ENCODE data around the gene MYEOV.

Gene MYEOV

DNA sequence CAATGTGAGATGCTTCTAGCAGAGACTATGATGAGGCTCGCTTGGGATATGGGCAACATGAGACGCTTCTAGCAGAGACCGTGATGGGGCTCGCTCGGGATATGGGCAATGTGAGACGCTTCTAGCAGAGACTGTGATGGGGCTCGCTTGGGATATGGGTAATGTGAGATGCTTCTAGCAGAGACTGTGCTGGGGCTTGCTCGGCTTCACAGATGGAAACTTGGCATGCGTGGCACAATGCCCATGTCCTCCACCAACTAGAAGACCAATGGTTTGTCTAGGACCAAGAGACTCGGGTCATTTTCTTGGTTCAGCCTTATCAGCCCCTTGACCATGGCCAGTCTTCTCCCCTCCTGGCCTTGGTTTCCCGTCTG lies 7.1 kb downstream of the MYEOV start:
- DNase-seq (ENCODE audit: low read depth in 2 of 2, low spot score in 1 of 2) = no peak

DNA sequence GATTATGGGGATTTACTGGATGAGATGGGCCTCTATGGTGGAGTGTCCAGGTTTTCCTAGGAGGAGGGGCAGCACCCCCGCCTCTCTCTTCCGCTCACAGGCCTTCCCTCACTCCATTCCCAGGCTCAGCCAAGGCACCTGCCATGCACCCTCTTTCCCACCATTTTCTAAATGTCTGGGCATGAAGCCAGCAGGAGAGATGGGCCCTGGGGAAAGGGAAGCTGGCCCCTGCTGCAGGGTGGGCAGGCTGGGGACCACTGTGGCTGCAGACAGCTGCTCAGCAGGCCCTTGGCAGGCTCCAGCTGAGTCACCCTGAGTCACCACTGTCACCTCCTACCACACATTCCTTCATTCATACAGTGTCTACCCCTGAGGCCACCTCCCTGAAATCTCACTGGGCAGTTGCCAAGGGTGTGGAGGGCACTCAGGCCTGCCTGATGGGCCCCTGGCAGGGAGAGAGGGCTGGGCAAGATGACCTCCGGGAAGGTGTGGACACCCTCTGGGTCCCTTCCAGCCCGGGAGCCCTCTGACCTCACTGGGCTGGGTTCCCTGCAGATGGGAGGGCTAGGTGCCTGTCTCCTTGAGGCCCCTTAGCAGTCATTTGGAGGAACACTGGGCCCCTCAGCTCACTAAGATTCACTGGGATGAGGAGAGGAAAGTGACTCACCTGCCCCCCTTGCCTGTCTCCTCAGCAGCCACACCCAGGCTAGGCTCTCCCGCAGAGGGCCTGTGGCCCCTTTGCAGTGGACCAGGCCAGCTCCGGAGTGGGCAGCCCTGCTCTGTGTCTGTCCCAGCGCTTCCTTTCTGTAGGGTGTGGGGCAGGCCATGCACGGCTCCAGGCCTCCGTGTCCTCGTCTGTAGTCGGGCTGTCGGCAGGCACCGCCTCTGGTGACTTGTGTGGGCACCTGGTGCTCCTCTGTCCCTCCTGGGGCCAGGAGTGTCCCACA lies 7.8 kb downstream of the MYEOV start:
- DNase-seq (ENCODE audit: low read depth in 2 of 2, low spot score in 1 of 2) = no peak

DNA sequence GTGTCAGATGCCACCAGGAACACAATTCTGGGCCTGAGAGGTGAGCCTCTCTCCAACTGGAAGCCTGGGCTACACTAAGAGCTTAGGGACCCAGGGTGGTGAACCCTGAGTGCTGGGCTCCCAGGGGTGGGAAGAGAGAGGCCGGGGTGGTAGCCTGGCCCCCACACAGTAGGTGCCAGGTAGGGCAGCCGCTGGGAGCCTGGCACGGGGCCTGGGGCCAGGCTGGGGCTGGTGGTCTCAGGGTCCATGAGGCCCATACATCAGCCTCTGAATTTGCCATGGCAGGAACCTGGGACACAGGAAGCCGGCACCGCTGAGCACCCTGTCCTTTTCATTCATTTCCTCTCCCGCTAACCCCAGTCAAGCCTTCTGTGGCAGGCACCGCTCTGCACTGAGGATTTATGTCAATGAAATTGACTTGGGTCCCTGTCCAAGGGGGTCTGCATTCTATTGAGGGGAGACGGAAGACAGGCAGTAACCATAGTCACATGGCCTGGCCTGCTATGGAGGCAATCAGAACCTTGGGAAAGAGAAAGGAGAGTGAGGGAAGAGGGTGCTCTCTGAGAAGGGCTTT lies 8.6 kb downstream of the MYEOV start:
- DNase-seq (ENCODE audit: low read depth in 2 of 2, low spot score in 1 of 2) = no peak

DNA sequence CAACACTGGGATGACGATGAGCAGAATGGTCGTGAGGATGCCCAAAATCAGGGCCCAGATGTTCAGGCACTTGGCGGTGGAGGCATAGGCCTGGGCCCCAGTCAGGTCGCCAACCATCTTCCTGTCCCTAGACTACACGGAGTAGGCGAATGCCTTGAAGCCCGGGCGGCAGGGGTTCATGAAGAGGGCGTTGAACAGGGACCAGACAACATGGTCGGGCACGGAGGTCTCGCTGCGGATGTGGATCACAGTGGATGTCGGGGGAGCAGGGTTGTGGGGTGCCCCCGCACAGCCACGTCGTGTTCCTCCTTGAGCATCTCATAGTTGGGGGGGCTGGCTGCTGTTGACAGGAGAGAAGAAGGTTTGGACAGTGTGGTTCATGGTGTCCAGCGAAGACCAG lies 9.5 kb downstream of the MYEOV start:
- no peak for DNase-seq (ENCODE audit: low read depth in 2 of 2, low spot score in 1 of 2)

DNA sequence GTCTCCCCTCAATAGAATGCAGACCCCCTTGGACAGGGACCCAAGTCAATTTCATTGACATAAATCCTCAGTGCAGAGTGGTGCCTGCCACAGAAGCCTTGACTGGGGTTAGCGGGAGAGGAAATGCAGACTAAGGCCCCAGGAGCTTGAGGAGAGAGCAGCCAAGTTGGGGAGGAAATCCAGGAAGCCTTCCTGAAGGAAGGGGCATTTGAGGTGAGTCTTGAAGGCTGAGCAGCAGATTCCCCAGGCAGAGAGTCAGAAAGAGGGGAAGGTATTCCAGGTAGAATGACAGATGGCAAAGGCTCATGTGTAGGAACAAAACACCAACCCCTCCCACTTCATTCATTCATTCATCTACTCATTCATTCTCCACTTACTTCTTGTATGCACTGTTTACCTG lies 10.3 kb downstream of the MYEOV start:
- no peak for DNase-seq (ENCODE audit: low read depth in 2 of 2, low spot score in 1 of 2)

DNA sequence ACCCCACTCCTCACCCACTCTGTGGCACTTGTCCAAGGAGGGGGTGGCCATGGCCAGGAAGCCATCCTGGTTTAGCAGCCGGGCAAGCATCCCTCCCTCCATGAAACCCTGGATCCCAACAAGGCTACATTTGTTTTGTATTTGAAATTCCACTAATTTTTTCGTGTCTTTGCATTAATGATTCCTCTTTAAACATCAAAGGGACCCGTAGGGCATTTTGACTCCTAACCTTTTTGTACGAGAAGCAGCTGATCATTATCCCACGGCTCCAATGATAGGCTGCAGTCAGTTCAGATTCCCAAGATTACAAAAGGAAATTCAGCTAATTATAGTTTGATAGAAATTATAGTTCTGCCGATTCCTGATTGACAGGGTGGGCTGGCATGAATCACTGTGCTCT lies 10.7 kb downstream of the MYEOV start:
- no peak for DNase-seq (ENCODE audit: low read depth in 2 of 2, low spot score in 1 of 2)

DNA sequence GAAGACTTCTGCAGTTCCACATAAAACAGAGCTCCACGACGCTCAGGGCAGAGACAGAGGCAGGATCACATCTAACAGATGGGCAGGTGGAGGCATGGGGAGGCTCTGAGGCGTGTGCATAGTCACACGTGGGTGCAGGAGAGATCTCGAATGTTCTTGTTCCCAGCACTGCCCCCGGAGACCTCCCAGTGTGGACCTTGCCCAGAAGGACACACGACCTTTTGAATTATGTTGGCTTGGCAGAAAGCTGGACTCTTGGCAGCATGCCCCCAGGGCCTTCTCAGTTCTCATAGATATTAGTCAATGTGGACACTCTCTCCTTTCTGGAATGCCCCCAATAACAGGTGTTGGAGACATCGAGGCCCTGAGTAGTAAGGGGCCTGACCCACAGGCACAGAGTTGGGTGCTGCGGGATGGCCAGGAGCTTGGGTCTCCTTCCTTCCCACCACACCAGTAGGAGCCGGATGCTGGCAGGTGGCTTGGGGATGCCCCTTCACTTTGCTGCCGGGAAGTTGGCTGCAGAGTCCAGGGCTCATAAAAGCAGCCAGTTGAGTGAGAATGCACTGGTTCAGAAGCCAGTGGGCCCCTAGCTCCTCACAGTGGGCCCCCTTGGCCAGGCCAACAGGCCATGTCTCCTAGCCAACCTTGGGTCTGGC lies 12.1 kb downstream of the MYEOV start:
- DNase-seq (ENCODE audit: low read depth in 2 of 2, low spot score in 1 of 2) = no peak

DNA sequence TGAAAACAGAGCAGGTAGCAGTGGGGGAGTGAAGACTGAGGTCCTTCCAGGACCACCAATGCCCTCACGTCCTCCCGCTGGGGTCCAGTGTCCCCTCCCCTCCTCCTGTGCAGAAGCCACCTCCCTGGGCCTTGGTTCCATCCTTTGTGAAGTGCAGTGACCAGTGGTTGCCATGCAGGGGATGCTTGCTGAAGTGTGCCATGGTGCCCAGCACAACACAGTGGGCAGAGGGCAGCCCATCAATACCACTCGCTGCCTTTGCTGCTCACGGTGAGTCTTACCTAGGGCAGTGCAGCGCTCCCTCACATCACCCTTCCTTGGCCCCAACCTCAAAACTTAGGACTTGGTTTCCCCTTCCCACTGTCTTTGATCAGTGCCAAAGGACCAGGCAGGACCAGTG lies 12.9 kb downstream of the MYEOV start:
- DNase-seq (ENCODE audit: low read depth in 2 of 2, low spot score in 1 of 2) = no peak

DNA sequence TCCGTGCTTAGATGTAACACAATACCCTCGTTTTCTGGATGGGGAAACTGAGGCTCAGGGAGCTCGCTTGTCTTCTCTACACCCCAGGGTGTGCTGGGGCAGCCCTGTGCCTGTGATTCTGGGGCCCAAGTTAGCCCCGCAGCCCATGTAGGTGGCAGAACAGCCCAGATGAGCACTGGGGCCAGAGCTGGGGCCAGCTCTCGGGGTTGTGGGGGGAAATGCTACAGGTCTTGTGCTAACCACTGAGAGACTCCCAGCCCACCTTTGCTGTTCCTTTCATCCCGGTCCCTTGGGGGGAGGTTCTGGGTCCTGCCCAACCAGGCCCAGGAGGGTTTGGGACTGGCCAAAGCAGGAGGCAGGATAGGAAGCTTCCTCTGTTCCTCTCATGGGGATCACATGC lies 13.5 kb downstream of the MYEOV start:
- no peak for DNase-seq (ENCODE audit: low read depth in 2 of 2, low spot score in 1 of 2)

DNA sequence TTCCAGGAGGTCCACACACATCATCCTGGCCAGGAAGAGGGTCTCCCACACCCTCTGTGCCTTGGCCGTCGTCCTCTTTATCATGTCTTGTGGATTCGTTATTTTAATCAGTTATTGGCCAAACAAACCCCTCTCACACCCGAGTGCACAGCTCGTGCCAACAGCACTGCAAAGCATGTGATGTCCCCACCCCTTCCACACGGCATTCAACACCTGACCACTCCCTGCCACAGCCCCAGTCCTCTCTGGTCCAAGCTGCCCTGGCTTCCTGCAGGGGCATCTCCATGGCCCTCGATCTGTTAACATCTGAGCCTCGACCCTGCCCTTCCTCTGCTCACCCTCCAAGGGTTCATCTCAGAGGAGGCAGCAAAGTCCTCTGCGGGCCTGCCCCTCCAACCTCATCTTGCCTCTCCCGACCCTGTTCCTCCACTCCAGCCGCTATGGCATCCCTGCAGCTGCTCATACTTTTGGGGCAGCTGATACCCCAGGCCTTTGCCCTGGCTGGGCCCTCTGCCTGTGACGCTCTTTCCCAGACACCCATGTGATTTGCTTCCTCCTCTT lies 14.0 kb downstream of the MYEOV start:
- no peak for DNase-seq (ENCODE audit: low read depth in 2 of 2, low spot score in 1 of 2)

DNA sequence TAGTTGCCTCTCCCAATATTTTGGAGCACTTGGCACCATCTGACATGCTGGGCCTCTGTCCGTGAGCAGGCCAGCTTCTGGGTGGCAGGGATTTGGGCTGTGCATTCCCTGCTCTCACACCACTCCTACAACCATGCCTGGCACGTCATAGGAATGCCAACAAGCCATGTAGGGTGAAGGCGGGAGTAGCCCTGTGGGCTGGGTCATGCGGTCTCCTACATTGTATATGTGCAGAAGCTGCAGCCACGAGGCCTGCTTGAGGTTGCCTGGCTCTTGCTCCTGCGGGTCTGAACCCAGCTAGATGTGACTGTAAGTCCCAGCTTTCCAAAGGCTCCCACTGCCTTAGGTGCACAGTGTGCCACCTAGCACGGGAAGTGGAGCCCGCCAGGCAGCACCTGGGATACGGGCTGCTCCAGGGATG lies 14.5 kb downstream of the MYEOV start:
- DNase-seq (ENCODE audit: low read depth in 2 of 2, low spot score in 1 of 2) = no peak

DNA sequence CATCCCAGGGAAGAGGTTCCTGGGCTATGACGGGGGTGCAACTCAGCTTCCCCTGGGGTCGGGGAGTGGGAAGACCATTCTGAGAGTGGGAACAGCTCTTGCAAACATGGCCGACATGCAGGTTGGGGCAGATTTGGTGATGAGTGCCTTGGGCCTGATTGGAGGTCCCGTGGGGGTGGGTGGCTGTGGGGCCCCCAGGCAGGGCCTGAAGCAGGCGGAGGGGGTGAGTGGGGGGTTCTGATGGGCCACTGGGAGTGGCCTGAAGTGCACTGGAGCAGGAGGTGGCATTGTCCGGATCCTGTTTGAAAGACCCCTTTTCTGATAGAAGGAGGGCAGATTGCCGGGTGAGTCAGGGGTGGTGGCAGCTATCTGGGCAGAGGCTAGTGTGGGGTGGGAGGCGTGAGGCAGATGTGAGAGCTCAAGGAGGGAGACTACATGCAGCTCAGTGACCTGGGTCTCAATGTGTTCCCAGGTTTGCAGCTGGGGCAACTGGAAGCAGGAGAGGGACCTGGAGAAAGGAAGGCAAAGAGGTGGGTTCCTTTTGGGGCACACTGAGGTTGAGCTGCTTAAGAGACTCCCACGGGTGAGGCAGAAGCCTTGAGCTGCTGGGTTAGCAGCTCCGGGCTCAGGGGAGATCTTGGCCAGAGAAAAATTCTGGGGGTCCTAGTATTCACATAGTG lies 15.1 kb downstream of the MYEOV start:
- no peak for DNase-seq (ENCODE audit: low read depth in 2 of 2, low spot score in 1 of 2)

DNA sequence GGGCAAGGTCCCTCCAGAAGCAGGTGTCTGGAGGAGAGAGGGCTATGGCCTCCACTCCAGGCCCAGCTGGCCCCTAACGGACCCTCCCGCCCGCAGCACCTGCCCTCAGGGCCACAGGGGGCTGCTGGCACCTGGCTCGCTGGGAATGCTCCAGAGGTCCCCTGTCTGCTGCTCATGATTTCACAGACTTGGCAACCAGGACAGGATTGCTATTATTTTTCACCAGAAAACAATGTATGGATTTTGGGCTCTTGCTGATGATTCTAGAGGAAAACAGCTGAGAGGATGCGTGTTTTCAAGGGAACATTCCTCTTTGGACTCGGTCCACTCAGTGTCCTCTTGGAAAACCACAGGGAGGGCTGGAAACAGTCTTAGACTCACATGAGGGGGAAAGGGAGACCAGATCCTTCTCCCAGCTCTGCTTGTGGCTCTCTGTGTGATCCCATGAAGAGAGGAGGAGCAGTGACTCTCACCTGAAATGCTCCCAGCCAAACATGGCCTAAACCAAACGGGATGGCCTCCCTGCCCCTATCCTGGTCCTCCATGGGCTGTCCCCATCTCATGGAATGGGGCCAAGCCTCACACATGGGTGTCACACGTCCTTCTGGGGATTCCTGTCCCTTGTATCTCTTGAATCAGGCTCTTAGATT lies 15.8 kb downstream of the MYEOV start:
- DNase-seq (ENCODE audit: low read depth in 2 of 2, low spot score in 1 of 2) = no peak

DNA sequence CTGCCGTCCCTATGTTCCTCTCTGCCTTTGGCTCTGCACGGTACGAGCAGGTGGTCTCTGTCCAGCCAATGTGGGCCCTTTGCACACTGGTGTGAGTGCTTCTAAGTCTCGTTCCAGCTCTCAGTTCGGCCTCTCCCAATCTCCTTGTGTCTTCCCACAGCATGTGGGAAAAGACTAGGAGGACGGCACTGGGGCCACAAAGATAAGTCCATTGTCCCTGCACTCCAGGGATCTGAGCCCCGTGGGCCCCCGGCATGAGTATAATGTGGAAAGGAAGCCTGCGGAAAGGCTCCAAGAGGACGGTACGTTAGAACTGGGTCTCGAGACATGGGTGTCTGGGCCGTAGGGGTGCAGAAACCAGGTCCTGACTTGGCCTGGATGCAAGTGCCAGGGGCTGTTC lies 16.4 kb downstream of the MYEOV start:
- no peak for DNase-seq (ENCODE audit: low read depth in 2 of 2, low spot score in 1 of 2)

DNA sequence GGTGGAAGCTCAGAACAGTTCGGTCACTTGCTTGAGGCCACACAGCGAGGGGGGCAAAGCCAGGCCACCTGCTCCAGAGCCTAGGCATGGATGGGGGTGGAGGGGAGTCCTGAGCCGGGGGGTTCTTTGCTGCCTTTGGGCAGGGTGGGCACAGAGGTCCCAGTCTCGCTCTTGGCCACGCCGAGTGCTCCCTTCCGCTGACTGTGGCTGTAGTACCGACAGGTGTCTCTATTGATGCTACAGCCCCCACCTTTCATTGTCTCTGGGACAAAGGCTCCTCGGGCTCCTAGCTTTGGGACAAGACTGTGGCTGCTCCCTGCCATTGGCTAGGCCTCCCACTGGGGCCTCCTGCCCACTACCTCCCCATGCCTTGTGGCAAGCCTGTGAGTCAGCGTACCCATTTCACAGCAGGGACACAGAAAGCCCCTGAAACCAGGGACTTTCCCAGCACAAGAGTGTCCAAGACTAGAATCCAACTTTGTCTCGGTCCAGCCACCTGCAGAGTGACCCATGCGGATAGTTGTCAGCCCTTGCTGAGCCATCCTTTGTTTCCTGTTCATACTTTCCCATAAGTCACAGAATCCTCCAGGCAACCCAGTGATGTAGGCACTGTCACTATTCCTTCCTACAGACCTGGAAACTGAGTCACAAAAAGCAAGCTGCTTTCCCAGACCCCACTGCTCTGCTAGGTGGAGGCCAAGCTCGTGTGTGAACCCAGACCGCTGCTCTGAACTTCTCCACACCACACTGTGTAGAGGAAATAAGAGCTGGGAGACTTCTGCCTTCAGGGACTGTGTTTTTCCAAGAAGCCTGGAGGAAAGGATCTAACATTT lies 17.2 kb downstream of the MYEOV start:
- DNase-seq (ENCODE audit: low read depth in 2 of 2, low spot score in 1 of 2) = no peak

DNA sequence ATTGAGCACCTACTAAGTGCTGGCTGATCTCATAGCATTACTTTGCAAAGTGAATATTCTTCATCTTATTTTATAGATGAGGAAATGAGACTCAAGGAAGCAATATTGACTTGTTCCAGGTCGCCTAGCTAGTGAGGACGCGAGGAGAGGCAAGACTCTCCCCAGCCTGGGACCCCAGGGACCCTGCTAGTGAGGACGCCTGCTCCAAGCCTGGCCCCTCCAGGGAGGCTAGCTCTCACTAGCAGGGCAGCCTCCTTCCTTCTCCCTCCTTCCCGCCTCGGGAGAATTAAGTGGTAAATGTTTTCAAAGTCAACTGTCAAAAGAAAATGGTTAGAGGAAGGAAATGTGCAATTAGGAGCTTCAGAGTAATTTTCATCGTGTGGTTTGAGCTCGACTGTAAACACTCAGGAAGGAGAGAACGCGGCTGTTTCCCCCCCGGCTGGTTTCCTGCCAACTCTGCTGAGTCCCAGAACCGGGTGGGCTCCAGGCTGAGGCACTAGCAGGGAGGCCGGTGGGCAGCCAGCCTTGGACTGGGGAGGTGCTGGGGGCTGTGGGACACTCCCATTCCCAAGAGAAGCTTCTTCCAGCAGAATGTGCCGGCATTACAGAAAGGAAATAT lies 17.9 kb downstream of the MYEOV start:
- no peak for DNase-seq (ENCODE audit: low read depth in 2 of 2, low spot score in 1 of 2)

DNA sequence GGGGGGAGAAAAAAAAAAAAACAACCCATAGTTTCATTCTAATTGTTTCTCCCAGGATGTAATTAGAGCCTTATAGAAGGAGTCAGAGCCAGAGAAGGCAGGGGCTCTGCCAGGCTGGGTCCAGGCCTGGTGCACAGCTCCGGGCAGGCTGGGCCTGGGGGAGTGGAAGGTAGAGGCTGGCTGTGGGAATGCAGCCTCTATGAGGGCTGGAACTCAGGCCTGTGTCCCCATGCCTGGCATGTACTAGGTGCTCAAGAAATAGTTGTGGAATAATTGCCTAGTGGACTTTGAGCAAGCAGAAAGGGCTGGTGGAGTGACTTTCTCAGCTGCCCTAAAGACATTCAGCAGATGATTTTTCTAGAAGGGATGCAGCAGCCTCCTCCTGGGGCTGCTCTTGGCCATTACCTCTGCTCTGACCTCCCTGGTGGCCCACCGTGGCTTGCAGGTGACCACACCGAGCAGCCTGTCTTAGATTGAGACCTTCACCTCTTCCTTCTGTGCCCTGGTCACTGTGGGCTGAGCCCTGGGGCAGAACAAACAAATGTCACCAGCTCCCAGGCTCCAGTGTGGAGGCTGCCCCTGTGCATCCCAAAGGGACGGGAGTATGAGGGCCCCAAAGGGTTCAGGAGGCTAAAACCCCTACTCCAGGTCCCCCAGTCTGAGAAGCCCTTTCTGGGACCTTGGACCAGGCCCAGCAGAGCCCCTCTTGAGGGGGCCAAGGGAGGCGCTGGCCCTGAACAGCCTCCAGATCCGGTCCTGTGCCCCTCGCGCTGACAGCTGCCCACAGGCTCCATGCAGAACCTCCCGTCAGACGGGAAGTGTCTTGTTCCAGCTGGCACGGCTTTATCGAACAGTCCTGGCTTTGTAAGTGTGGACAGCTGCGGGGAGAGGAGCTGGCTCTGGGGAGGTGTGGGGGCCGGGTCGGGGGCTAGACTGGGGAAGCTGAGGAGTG lies 18.8 kb downstream of the MYEOV start:
- no peak for DNase-seq (ENCODE audit: low read depth in 2 of 2, low spot score in 1 of 2)

DNA sequence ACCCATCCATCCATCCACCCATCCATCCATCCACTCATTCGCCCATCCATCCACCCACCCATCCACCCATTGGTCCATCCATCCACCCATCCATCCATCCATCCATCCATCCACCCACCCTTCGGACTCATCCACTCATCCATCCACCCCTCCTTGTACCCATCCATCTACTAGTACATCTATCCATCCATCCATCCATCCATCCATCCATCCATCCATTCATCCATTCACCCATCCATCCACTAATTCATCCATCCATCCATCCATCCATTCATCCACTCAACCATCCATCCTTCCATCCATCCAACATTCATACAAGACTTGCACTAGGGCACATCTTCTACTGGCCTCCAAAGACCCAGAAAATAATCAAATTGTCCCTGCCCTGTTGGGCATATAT lies 20.0 kb downstream of the MYEOV start:
- DNase-seq (ENCODE audit: low read depth in 2 of 2, low spot score in 1 of 2) = no peak
